Activated T-cell treated with anti-CD3 and anti-CD28 coated beads for 1 hour (primary cell): ENCODE results near the gene DFFA.

ENCODE experiments used
- DNase-seq: peaks from one replicate; pipeline ENCODE4 v3.0.0-alpha.2; 2020; ENCODE audit warnings: low read depth

The DFFA gene, protein sequence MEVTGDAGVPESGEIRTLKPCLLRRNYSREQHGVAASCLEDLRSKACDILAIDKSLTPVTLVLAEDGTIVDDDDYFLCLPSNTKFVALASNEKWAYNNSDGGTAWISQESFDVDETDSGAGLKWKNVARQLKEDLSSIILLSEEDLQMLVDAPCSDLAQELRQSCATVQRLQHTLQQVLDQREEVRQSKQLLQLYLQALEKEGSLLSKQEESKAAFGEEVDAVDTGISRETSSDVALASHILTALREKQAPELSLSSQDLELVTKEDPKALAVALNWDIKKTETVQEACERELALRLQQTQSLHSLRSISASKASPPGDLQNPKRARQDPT

DNA sequence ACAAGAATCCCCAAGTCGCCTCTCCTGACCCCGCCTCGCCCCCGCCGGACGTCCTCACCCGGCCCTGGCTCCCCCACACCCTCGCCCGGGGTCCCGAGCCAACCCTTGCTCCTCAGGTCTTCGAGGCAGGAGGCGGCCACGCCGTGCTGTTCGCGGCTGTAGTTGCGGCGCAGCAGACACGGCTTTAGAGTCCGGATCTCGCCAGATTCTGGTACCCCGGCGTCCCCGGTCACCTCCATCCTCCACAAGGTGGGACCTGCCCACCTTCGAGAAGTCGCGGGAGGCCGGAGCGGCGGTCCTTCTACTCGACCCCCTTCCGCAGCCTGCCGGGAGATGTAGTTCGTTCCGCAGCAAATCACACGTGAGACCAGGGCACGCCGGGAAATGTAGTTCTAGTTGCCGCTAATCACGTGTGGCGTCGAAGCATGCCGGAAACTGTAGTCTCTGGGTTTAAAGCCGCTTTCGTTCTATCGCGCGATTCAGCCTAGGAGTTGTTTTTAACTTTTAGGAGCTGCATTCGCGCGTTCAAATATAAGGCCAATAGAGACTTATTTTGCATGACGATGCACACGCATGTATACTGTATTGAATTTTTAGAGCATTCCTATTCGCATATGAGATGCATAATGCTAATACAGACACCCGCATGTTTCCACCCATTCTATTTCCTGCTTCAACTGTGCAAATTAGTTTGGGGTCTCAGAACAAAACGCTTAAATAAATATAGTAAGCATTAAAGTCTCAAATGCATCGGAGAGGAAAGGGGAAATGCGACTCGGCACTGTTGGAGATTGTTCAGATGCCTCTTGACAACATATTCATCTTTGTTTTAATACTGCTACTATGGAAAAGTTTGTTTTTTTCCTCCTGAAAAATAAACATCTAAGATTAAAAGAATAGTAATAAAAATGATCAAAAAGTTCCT lies at the start of gene DFFA:
Gene DFFA (minus strand): TSS at position 310 of the 925 bp plus-strand sequence. CDS start 71 bp downstream, at position 239.
- DNase-seq, result peak; percentile 85

DNA sequence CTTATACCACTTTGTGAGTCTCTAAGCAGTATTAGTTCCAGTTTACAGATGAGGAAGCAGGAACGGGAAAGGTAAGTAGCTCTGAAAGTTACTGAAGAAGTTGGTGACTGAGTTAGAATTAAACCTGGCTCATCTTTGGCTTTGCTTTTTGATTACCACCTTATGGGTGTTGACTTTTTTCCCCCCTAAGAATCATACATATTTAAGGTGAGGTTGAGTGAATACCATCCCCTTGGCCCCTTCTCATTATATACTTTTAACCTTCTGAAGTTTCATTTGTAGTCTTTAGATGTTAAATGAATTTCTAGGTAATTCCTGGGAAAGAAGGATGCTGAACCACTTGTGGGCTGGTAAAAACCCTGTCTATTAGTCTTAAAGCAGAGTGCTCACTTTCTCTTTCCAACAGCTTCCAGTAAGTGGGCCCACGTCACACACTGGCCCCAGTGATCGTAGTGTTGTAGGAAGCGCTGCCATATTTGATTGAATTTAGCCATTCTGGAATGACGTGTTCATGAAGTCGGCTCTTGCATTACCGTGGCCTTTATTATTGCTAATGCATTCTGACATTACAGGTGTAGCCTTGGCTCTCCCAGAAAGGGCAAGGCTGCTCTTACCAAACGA lies 49.3 kb upstream of the DFFA start:
- no peak for DNase-seq

DNA sequence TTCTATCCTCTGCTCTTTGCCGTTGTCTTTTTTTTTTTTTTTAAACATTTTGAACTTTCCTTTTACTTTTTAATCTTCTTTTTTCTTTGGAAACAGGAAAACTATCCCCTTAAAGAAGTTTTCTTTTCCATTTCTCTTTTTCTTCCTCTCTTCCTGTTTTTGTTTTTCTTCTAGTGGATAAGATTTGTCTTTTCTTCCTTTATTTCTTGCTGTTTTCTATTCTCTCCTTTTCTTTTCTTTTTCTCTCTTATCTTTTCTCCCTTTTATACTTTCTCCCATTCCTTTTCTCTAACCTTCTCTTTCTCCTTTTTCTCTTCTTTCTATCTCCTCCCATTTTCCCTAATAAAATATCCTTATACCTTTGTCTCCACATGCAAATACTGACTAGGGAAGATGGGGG lies 48.6 kb upstream of the DFFA start:
- DNase-seq, result no peak

DNA sequence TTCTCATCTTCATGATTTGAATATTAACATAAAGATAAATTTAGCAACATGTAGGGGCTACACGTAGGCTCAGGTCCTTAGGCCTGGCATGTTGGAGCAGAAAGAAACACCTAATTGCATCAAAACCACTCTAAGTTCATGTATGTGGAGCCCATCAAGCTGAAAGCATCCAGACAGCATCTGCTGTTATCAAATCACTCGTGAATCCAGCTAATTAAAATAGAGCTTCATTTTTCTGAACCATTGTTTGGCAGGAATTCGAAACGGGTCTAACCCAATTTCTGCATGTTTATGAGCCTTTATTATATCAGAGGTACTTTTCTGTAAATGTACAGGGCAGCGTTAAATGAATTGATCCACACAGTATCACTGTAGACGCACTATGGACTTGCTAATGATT lies 48.2 kb upstream of the DFFA start:
- no peak for DNase-seq

DNA sequence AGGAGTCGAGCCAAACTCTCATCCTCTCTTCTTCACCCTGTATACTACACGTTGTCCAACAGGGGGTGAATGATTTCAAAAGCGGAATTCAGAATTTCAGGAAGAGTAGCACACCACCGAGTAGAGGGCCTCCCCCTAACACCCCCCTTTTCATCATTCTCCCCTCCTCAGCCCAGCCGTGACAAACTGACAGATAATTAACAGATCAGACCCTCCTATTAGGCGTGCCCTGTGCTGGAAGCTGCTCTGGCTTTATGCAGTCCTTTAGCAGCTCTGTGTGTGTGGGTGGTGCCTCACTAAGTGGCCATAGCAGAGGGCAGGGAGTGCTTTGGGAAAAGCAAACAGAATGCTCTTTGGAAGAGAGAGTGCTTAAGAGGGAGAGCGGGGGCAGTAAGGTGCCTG lies 46.7 kb upstream of the DFFA start:
- DNase-seq, result no peak

DNA sequence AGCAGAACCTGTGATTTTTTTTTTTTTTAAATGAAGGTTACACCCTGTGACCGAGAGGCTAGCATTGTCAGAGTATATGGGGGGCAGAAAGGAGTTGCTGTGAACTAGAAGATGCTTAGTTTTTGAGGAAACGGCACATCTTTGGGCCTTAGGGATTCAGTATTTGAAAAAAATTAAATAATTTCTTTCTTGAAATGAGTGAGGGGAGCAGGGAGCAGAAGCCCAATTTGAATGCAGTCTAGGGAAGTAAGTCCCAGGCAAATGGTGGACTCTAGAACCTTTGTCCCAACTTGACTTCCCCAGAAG lies 45.3 kb upstream of the DFFA start:
- no peak for DNase-seq

DNA sequence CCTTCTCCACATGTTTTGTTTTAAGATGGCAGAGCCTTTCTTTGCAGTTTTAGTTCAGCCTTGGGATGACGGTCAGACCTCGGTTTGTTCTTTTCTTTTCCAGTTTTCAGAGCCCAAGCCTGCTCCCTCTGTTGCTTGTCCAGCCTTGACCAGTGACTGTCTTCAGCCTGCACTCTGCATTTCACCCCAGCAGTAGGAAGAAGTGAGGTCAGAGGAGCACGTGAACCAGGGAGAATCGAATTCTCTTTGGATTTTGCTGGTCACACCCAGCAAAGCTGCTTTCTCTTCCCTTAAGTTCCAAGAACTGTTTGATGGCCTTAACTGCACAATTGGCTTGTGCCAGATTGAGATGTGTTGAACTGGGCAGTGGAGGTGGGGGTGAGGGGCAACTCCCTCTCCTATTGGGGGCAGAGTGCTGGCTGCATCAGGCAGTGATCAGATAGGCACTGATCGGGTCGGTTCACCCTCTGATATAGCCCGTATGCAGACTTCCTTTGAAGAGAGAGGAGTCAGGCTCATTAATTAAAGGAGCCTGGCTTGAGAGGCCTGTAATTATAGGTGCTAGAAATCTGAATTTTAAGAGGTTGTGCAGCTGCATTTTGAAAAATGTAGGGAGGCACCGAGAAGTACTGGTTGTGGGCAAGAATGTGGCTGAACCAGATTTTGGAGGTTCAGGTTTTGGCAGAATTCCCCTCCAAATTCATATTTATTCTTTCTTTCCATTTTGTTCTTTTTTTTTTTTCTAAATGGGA lies 44.8 kb upstream of the DFFA start:
- DNase-seq, result no peak

DNA sequence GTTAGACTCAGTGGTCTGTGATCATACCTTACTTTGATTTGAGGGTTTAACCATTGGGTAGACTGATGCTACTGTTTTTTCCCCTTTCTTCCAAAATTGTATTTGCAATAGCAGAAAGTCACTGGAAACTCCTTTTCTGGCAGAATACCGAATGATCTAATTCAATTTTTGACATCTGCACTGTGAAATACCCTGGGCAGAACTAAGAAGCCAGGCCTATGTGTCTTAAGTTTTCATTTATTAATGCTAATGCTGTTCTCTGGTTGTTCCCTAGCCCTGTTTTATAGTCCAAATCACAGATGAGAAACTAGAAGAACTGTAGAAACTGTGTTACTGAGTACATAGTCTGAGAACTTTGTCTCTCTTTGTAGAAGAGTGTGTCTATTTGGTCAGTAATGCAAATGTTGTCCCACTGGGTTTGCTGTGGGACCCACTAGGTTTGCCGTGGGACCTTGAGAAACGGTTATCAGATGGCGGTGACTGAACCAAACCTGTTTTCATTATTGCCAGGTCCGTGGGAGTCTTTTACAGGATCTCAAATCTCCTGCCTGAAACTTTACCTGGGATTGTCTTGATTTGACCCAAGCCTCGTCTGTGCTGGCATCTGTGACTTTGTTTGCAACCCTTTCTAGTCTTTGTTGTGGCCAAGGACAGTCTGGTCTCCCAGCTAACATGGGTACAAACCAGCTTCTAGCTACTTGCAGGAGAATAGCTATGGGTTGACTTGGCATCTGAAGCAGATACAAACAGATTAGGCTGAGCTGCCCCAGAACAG lies 43.8 kb upstream of the DFFA start:
- DNase-seq, result no peak

DNA sequence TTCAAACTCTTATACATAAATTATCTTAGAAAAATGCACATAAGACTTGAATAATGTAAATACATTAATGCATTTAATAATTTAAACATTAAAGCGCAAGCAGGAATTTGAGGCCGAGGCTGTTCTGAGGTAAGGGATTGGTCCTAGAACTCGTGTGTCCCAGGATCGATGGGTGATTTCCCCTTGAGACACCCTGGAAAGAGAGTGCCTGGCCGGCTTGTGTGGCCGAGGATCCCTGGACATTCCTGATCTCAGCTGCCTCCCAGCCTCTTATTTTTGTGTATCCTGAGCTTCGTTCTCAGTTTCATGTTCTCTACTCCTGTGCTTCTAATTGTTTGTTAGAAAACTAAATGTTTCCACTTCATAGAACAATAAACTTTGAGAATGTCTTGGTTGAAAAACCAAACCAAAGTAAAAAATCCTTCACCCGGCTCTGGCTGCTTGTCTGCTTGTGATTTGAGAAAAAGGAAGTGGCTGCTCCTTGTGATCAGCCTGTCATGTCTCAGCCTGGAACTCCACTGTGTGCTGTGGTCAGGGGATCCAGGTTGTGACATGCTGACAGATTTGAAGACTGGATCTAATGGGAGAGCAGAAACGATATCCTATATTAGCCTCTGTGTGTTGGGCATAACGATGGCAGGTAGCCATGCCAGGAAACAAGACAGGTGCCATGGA lies 43.1 kb upstream of the DFFA start:
- DNase-seq, result no peak

DNA sequence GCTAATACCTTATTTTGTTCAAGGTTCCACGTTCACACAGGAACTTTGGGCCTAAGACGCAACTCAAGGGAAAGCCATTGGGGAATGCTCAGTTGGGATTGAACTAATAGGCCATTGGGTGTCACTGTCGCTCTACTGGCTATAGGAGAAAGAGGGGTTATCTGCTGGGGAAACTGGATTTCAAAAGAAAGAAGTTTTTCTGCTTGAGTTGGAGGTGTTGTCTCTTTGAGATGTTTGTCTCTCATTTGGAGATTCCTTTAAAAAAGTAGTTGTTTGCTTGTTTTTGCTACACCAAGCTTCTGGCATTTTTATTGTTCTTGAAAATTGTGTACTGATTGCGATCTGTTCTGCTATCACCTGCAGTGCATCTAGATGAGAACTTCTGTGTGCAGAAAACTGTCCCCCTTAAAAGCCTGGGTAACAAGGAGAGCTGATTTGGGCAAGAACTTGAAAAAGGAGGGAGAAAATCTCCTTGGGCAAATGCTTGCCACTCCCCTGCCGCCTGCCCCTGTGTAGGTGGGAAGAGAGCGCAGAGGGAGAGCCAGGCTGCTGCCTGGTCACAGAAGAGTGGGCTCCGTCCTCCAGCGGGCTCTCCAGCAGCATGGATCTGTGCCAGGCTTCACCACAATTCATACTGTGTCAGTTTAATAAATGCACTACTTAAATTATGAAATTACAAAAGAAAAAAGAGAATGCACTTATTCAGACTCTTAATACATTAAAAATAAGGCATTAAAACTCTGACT lies 42.3 kb upstream of the DFFA start:
- DNase-seq, result no peak

DNA sequence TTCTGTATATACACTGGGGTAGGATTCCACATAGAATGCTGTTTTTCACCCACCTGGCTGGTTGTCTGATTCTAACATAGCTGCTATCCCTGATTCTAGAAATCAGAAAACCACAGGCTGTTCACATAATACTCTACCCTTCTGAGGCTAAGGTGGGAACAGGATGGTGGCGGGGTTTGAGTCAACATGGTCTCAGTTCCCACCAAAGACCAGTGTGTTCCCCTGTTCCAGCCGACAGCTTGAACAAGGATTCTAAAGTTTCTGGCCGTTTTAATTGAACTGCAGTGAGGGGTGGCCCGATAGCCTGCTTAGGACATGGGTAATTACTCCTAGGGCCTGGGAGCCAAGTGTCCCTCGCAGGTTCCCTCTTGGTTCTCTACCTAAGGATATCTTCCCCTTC lies 40.9 kb upstream of the DFFA start:
- no peak for DNase-seq

DNA sequence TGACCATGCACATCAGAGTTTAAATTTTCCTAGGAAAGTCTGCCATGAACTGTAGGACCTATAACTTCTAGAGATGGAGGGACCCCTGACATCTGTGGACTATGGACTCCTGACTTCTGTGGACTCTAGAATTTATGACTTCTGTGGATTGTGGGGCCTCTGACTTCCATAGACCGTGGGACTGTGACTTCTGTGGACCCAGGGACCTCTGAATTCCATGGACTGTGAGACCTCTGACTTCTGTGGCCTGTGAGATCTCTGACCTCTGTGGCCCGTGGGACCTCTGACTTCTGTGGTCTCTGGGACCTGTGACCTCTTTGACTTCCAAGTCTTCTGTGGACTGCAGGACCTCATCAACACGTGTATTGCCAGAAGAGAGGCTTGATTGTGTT lies 39.2 kb upstream of the DFFA start:
- no peak for DNase-seq

DNA sequence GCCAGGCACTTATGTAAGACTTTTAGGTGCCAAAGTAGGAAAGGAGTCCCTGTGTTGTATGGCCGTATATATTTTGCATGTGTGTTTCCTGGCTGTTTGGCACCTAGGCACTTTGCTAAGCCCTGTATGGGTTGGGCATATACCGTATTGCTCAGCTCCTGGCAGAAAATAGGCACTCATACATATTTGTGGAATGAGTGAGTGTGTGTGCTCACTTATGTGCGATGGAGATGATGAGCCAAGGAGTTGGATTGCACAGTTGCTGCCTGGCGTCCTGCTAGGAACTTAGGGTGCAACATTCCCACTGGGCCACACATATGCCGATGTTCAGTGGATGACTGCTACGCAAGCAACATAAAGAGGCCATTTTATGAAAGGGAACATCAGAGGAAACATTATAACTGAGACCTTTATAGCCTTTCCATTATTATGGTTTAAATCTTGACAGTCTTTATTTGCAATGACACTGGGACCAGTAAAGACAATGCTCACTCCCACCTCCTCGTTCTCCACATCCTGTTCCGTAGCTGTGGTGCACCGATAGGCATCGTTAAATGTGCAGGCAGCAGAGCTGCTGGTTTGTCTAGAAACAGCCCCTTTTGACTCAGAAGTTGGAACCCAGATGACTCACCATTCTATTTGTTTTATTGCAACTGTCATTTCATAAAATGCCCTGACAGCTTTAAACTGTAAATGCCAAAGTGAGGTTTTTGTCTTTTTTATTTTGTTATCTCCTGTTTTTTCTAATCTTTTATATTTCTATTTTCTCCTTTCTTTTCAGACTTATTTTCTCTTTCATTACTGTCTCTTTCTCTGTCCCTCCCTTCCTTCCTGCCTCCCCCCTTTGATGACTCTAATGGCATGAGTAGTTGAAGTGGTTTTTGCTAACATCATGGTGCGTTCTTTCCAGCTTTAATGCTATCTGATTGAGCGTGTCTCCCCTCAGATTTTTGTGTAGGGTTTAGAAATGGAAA lies 38.5 kb upstream of the DFFA start:
- DNase-seq, result peak; percentile 49

DNA sequence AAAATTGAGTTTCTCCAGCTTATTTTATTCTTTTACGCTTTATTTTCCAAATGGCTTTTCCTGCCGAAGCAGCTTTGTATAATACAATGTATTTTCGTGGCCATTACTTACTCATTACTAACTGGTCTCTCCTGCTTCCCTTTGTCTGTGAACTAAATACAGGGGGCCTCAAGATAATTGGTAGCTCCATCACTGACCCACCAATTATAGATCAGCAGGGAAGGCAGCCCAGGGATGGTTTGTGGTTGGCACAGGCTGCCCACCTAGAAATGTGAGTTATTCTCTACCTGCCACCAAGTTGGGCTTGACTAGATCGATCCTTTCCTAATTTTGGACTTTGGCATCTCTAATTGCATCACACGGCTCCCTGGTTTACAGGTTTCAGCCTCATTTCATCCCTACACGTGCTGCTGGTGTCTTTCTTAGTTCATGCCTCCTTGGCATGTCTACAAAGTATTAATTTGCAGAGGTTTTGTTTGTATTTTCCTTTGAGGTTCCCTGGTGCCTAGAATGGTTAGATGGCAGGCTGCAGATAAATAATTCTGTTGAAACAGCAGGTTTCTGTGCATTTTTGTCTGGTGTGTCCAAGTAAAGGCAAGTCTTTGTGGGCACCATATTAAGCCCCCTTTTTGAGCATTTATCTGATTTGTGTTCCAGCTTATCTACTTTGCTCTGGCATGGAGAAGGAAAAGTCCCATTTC lies 37.6 kb upstream of the DFFA start:
- no peak for DNase-seq

DNA sequence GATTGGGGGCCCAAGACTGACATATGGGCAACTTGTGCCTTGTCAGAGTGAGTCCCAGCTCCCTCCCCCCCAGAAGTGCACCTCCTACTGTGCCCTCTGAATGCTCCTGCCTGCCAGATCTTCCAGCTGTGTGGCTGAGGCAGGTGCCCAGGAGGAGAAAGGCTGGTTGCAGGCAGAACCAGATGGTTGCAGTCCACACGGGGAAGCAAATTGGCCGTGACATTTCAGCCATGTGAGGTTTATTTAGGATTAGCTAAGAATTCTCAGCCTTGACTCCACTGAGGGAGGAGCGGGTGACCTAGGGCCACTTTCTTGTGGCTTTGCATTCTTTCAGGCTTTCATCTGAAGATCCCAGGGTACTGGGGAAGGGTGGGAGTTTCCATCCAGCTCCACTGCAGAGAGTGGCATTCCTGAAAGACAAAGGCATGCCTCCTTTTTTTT lies 36.2 kb upstream of the DFFA start:
- DNase-seq, result no peak

DNA sequence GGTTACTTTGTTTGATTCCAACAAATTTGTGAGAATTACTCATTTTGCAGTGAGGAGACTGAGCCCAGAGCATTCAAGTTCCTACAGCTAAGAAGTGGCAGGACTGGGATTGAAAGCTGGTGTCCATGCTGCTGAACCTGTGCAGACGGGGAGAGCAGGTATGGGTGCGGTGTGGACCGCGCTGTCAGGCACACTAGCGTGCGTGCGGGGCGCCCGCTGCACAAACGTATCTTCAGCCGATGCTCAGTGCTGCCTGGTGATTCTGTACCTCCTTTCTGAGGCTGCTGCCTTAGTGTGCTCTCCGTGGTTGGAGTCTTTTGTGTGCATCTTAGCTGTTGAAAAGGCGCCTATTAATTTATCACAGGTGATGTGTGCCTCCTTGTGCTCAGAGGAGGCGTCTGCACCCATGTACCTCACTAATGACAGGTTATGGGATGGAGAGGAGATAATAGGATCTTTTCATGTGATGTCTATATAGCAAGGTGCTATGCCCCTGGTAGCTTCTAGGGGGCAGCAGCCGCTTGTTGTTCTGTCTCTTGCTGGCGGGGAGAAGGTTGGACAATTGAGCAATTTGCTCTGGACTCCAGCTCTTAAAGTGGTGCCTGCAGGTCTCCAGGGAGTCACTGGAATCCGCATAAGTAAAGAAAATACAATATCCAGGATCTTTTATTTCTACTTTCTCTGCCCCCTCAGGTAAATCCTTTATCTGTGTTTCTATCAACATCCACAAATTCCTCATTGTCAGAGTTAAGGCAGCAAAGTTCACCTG lies 35.0 kb upstream of the DFFA start:
- DNase-seq, result peak; percentile 38

DNA sequence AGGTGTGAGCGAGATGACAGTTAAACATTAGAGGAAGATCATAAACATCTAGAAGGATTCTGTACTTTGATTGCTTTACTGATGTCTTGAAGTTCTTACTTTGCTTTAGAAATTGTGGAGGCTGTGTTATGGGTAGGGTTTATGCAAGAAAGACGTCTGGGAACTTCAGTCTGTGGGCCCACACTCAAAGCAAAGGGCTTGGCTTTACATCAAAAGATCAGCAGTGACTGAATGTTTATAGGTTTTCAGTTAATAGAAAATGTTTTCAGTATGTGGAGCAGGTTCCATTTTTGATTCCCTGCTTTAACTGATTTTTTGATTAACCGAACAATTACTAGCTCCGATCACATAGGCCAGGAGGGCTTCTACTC lies 34.3 kb upstream of the DFFA start:
- no peak for DNase-seq
